GM18909 (cell line): ENCODE results near the gene NSMCE3.
A peak's percentile ranks its signal among the peaks of the same experiment; 100 is the strongest.
"Not testable (repeated sequence)": the region's sequence is repeated elsewhere in the genome, so short reads cannot be mapped to it uniquely, and the experiment has no call there.

Source experiments
- ATAC-seq: cut with Tn5 transposase; IDR thresholded peaks from one replicate; pipeline ENCODE4 v1.9.1; 2021; ENCODE audit warnings: mild to moderate bottlenecking; ENCODE audit not compliant: unreplicated experiment, poor library complexity

The NSMCE3 gene

GRCh38 chr15:29270976-29271375 is 1.4 kb upstream of the NSMCE3 start:
- no peak for ATAC-seq

GRCh38 chr15:29270169-29270955 is 740 bp upstream of the NSMCE3 start:
- peak; percentile 23 for ATAC-seq

- peak; percentile 21 for ATAC-seq
Observed at GRCh38 chr15:29268706-29269484, 727 bp downstream of the NSMCE3 start.

- ATAC-seq, result no peak
Observed at GRCh38 chr15:29266052-29266582, 3.5 kb downstream of the NSMCE3 start.

- ATAC-seq, result no peak
Observed at GRCh38 chr15:29263289-29263688, 6.3 kb downstream of the NSMCE3 start.

GRCh38 chr15:29262738-29263137 is 6.9 kb downstream of the NSMCE3 start:
- no peak for ATAC-seq

GRCh38 chr15:29260896-29261295 is 8.7 kb downstream of the NSMCE3 start:
- ATAC-seq, result no peak

GRCh38 chr15:29259233-29259632 is 10.4 kb downstream of the NSMCE3 start:
- no peak for ATAC-seq

- ATAC-seq, result no peak
Observed at GRCh38 chr15:29252234-29252633, 17.4 kb downstream of the NSMCE3 start.

GRCh38 chr15:29244544-29244943 is 25.1 kb downstream of the NSMCE3 start:
- no peak for ATAC-seq

GRCh38 chr15:29244123-29244522 is 25.5 kb downstream of the NSMCE3 start:
- no peak for ATAC-seq

GRCh38 chr15:29242456-29243242 is 27.0 kb downstream of the NSMCE3 start:
- no peak for ATAC-seq

- no peak for ATAC-seq
Observed at GRCh38 chr15:29241207-29241606, 28.4 kb downstream of the NSMCE3 start.

- no peak for ATAC-seq
Observed at GRCh38 chr15:29239395-29239794, 30.2 kb downstream of the NSMCE3 start.

- no peak for ATAC-seq
Observed at GRCh38 chr15:29233566-29233965, 36.1 kb downstream of the NSMCE3 start.

GRCh38 chr15:29226436-29227208 is 43.0 kb downstream of the NSMCE3 start:
- no peak for ATAC-seq

- ATAC-seq, result no peak
Observed at GRCh38 chr15:29225534-29226234, 43.9 kb downstream of the NSMCE3 start.

- ATAC-seq, result not testable (repeated sequence)
Observed at GRCh38 chr15:29224987-29225363, 44.6 kb downstream of the NSMCE3 start.
